ENCODE measurements around the gene SLC18A3.

The SLC18A3 gene

DNA sequence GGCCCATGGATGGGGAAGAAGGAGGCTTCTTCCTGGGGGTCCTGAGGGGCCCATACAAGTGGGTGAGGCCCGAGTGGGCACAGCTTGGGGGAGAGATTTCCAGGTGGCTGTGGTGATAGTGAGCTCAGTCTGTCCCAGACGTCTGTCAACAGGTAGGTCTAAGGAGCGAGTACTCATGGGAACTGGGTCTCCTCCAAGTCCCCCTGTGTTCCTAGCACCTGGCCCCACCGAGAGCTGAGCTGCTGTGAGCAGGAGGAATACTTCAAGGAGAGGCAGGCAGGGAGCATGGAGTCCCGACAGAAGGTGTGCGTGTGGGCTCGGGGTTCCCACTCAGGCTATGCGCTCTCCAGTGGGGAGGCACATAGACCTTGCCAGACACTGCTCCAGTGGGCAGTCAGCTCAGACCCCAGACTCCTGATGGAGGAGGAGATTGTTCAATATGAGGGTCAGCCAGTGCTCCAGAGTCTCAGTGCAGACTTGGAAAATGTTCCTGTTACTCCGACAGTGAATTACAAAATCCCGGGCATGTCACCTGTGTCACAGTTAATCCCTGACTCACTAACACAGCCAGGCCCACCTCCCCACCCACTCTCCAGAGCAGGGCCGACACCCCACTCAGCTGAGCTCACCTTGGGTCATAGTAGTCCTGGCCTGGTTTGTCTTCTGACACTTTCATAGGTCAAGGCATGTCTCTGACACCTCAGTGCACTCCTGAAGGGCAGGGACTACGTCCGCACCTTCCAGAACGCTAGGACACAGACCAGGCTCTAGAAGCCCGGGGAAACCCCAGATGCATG lies 41.1 kb downstream of the SLC18A3 start:
- no peak for DNase-seq
- TF ChIP-seq POLR2A (IDR thresholded peaks at IDR 0.05; ENCODE audit: low read length) = no peak
- no peak for TF ChIP-seq GATA1 (IDR thresholded peaks at IDR 0.05; ENCODE audit: low read depth, low read length)

DNA sequence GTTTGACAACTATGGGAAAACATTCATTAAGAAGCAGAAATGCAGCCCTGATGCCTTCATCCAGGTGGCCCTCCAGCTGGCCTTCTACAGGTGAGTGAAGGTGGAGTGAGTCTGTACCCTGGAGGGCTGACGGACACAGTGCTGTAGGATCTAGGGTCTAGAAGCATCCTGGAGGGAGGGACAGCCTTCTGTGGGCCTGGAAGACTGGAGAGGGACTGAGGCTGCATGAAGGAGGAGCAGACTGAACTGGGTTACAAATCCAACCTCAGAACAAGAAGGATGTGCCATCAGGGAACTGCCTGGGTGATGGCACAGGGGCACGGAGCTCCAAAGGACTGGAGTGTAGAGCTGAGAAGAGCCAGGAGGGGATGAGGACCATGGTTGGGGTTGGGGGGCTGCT lies 41.8 kb downstream of the SLC18A3 start:
- DNase-seq = no peak
- TF ChIP-seq GATA1 (IDR thresholded peaks at IDR 0.05; ENCODE audit: low read depth, low read length) (no peak), POLR2A (IDR thresholded peaks at IDR 0.05; ENCODE audit: low read length) (no peak)

DNA sequence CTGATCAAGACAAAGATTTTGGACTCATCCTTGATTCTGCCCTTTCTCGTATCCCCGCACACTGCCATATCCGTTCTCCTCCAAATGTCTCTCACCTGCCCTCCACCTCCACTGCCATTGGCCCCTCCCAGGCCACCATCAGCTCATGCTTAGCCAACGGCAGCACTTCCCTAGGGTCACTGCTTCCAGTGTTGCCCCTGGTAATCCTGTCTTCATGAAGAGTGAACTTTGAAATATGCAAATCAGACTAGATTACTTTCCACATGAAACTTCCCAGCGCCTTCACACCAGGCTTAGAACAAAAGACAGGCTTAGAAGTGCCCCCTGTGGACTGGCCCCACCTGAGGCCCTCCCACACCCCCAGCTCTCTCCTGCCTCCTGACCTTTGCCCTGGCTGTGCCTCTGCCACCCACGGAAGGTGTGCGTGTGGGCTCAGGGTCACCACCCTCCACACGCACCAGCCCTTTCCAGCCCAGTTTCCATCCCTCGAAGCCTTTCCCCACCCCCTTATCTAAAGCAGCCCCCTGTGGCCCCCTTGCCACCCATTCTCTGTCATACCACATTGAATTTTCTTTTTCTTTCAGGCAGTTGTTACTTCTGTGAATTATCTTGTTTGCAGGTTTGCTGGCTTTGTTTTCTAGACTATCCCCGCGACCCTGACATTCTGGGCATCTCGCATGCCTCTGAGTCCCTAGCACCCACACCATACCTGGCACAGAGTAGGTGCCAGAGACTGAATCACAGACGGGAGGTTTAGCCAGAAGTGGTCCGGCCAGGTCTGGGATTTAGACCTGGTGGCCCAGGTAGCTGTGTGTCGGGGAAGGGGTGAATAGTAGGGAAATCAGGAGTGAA lies 42.5 kb downstream of the SLC18A3 start:
- no peak for DNase-seq
- TF ChIP-seq POLR2A (IDR thresholded peaks at IDR 0.05; ENCODE audit: low read length) (no peak), GATA1 (IDR thresholded peaks at IDR 0.05; ENCODE audit: low read depth, low read length) (no peak)

DNA sequence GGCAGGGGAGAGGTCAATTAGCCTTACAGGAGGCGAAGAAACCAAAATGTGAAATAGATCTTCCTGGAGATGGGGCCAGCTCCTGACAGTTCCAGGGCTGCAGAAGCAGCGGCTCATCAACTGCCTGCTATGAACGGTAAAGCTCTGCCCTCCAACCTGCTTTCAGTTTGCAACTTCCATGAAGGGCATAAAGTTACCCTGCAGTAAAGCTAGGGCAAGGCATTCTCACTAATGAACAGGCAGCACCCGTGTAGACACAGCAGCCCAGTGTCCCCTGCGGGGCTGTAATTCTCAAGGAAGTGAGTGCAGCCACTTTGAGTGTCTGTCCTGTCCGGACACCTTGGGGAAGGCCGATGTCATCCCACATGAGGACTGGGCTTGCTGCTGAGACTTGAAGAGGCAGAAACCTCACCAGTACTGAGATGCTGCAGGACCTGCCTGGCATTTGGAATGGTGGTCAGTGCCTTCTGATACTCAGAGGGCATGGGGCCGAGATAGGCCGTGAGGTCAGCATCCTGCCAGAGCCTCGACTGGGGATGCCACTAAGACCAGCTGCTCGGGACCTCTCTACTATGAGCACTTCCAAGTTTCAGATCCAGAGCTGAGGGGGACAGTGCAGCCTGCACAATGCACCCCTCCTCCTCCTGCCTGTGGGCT lies 43.3 kb downstream of the SLC18A3 start:
- TF ChIP-seq GATA1 (IDR thresholded peaks at IDR 0.05; ENCODE audit: low read depth, low read length) (no peak), POLR2A (IDR thresholded peaks at IDR 0.05; ENCODE audit: low read length) (no peak)
- DNase-seq = no peak

DNA sequence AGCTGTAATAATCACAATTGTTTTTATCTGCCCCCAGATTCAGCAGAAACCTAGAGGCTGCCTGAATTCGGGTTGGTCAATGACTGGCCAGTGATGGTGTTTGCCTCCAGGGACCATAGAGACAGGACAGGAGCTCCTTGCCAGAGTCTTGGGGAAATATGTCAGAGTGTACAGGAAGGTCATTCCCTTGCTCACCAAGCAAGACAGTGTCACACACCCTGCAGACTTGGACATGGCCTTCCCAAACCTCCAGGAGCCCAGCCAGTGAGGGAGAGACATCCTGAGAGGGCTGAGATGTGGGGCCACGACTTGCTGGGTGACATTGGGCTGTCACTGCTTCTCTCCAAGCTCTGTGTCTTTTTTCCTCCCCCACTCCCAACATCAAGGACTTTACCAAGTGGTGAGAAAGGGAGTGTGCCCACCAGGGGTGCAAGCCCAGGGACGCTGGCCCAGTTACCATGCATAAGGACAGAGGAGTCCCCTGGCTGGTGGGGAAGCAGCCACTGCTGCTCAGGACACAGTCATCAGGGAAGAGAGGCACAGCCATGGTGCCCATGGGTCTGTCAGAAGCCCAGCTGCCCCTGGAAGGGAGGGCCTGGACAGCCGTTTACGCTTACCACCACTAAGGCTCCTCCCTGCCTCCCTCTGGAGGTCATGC lies 44.1 kb downstream of the SLC18A3 start:
- TF ChIP-seq GATA1 (IDR thresholded peaks at IDR 0.05; ENCODE audit: low read depth, low read length) = no peak
- no peak for TF ChIP-seq POLR2A (IDR thresholded peaks at IDR 0.05; ENCODE audit: low read length)
- no peak for DNase-seq

DNA sequence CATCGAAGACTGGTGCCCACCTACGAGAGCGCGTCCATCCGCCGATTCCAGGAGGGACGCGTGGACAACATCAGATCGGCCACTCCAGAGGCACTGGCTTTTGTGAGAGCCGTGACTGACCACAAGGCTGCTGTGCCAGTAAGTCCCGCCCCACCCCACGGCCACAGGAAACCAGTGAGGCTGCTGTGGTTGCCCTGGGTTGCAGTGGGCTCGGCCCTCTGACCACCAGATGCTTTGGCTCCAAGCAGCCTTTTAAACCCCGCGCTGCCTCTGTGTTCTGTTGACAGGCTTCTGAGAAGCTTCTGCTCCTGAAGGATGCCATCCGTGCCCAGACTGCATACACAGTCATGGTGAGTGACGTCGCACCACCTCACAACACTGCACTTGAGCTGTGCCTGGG lies 45.0 kb downstream of the SLC18A3 start:
- no peak for DNase-seq
- TF ChIP-seq POLR2A (IDR thresholded peaks at IDR 0.05; ENCODE audit: low read length) (no peak), GATA1 (IDR thresholded peaks at IDR 0.05; ENCODE audit: low read depth, low read length) (no peak)

DNA sequence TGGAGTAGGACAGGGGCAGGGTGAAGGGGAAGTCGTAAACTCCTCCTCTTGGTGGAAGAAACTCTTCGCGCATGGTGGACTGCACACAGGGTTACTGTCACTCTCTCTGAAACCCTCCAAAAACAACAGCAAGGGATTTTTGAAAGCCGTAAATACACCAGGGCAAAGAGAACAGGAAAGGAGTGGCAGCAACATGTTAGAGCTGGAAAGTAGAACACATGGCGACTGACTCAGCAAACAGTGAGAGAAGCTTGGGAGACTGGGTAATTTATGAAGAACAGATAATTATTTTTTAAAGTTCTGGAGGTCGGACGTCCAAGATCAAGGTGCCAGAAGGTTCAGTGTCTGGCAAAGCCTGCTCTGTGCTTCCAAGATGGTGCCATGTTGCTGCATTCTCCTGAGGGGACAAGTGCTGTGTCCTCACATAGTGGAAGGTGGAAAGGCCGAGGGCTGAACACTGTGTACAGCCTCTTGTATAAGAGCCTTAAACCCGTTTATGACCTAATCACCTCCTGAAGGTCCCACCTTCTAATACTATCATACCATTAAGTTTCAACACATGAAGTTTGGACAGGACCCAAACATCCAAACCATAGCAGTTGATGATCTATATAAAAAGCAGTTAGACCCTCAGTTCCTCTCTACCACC lies 46.9 kb downstream of the SLC18A3 start:
- DNase-seq = no peak

DNA sequence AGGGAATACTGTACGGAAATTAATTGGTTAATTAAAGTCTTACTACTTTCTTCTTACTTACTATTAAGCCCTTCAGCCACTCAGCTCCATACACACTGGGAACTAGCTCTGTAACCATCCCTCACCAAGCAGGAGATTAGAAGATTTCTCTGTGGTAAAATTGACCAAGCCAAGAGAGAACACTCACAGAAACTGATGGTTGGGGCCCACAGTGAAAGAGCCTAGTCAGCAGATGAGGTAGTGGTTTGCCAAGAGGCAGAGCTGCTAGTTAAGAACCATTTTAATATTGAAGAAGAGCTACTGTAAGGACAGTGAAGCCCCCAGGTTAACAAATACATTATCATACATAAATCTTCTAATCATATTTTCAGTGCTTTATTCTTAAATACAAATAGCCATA lies 47.5 kb downstream of the SLC18A3 start:
- TF ChIP-seq GATA1 (IDR thresholded peaks at IDR 0.05; ENCODE audit: low read depth, low read length) = no peak
- TF ChIP-seq POLR2A (IDR thresholded peaks at IDR 0.05; ENCODE audit: low read length) = no peak
- no peak for DNase-seq

More for the DNA sequence above, 46.9 kb downstream of the SLC18A3 start:
- no peak for TF ChIP-seq POLR2A (IDR thresholded peaks at IDR 0.05; ENCODE audit: low read length)
- TF ChIP-seq GATA1 (IDR thresholded peaks at IDR 0.05; ENCODE audit: low read depth, low read length) = no peak

DNA sequence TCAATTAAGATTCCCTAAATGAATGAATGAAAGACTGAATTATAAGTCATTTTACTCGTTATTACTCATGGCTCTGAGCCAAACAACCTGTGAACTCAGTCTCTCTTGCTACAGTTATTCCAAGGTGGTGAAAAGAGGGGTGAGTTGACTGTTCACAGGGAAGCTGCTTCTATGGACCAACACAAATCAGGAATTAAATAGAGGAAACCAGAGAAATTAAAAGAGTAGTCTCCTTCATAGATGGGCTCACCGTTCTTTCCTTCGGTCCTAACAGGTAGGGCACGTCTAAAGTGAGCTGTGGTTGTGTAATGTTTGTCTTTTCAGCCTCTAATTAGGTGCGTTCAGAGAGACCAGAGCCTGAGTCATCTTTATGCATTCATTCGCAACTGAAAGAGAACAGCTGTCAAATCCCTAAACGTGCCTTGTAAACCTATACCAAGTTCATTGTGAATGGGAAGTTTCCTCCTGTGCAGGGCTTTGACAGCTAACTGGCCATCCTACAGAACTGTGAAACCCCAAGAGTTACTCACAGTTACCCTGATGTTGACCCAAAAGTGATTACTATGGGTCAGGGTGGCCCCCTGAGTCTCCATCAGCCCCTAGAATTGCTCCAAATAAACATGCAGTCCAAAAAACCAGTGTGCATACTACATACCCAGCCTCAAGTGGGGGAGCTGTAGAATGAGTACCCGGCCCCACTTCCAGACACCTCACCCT lies 51.2 kb downstream of the SLC18A3 start:
- no peak for TF ChIP-seq GATA1 (IDR thresholded peaks at IDR 0.05; ENCODE audit: low read depth, low read length)
- TF ChIP-seq POLR2A (IDR thresholded peaks at IDR 0.05; ENCODE audit: low read length) = no peak
- no peak for DNase-seq
